Panc1 (cell line): ENCODE measurements around the gene SPATA33. TPM values are rescaled to one million over a fixed set of nuclear protein-coding genes. Genes with fewer than 3 reads are reported as not detected.

ENCODE experiments used
- ATAC-seq: fragments of 200-7000 bp; cut with Tn5 transposase; 2 replicates; pipeline ENCODE4 v1.9.1; 2020; ENCODE audit warnings: mild to moderate bottlenecking, moderate library complexity
- BruUV-seq: library from RNA; stranded (reverse); fragments of 400-500 nt; replicated peaks from 2 replicates; lab custom pipeline; 2021; lab: Mats Ljungman, UMichigan
- CTCF ChIA-PET: fragments of 300-600 bp; sonication (Branson Sonifier 250); formaldehyde crosslinking; loops from one replicate; lab custom pipeline; 2022; ENCODE audit warnings: antibody characterized with exemption; lab: Charles Lee
- POLR2A ChIA-PET: fragments of 300-600 bp; sonication (Branson Sonifier 250); formaldehyde crosslinking; loops from one replicate; lab custom pipeline; 2022; ENCODE audit warnings: antibody characterized with exemption; lab: Charles Lee
- DNase-seq: peaks from one replicate; pipeline ENCODE4 v3.0.0-alpha.2; 2010; ENCODE audit warnings: low read depth, low spot score
- H3K27ac ChIP-seq: 2 replicates; pipeline ENCODE4 v1.5.1; 2011; ENCODE audit warnings: mild to moderate bottlenecking, low read length, inconsistent platforms
- H3K27me3 ChIP-seq: fragments of 200-500 bp; sonication (Bioruptor generic); 2 replicates; pipeline ENCODE4 v1.6.0; 2014; ENCODE audit warnings: low read length, inconsistent platforms; ENCODE audit not compliant: control insufficient read depth, insufficient read depth
- H3K36me3 ChIP-seq: fragments of 200-500 bp; sonication (Bioruptor generic); 2 replicates; pipeline ENCODE4 v1.5.1; 2014; ENCODE audit warnings: inconsistent platforms, mild to moderate bottlenecking, low read length, moderate library complexity; ENCODE audit not compliant: control insufficient read depth, insufficient read depth
- H3K4me1 ChIP-seq: 2 replicates; pipeline ENCODE4 v1.5.1; 2011; ENCODE audit warnings: inconsistent platforms, mild to moderate bottlenecking, low read length, moderate library complexity; ENCODE audit not compliant: control insufficient read depth, insufficient read depth
- H3K4me3 ChIP-seq, 2 experiments: 2 replicates each; pipeline ENCODE4 v1.5.1; 2011 to 2012; ENCODE audit warnings: low read depth in 2 of 2, low read length in 2 of 2, mild to moderate bottlenecking in 2 of 2, inconsistent platforms in 1 of 2, moderate library complexity in 1 of 2
- H3K9me3 ChIP-seq: fragments of 200-500 bp; sonication (Bioruptor generic); 2 replicates; pipeline ENCODE4 v1.5.1; 2014; ENCODE audit warnings: low read depth, mild to moderate bottlenecking, inconsistent platforms, low read length, moderate library complexity; ENCODE audit not compliant: control insufficient read depth, insufficient read depth
- POLR2AphosphoS5 ChIP-seq: IDR thresholded peaks from 2 replicates; pipeline ENCODE4 v1.6.1; 2012; ENCODE audit warnings: mild to moderate bottlenecking, low read depth, low read length, moderate library complexity
- SIN3A ChIP-seq: IDR thresholded peaks from 2 replicates; pipeline ENCODE4 v1.6.1; 2012; ENCODE audit warnings: low read depth, mild to moderate bottlenecking, low read length, moderate library complexity, borderline replicate concordance; ENCODE audit not compliant: insufficient read depth
- TCF7L2 ChIP-seq: IDR thresholded peaks from 2 replicates; pipeline ENCODE4 v1.6.1; 2011; ENCODE audit warnings: mild to moderate bottlenecking, low read depth, low read length, inconsistent platforms
- in situ Hi-C: cut with HindIII; loops from 2 replicates; pipeline ENCODE4 v1.10.0; 2016; ENCODE audit warnings: low sequenced_read_pairs, low pct_unique_long_range_greater_than_20kb
- intact Hi-C: fragments of 100-400 bp; cut with micrococcal nuclease; formaldehyde crosslinking; loops from one replicate; pipeline ENCODE4 v1.10.0; 2022; ENCODE audit not compliant: unreplicated experiment
- total RNA-seq: library from RNA; stranded (reverse); gene quantifications from one replicate; pipeline ENCODE4 v1.2.1, GENCODE V29; 2021; ENCODE audit not compliant: unreplicated experiment
- TF ChIP-seq, protein P1 (sequence below), 2 experiments: IDR thresholded peaks; 2 replicates each; pipeline ENCODE4 v1.6.1; 2011 to 2012; ENCODE audit warnings: low read depth in 2 of 2, control low read depth in 1 of 2, low read length in 1 of 2, mild to moderate bottlenecking in 1 of 2, moderate library complexity in 1 of 2; ENCODE audit not compliant: insufficient read depth in 1 of 2
- TF ChIP-seq, protein P2 (sequence below): fragments of 450-650 bp; IDR thresholded peaks from 2 replicates; pipeline ENCODE4 v1.5.1; 2017; ENCODE audit warnings: mild to moderate bottlenecking

Gene SPATA33
- total RNA-seq, 1 experiment from 2014 or later, result 18.3 TPM

DNA sequence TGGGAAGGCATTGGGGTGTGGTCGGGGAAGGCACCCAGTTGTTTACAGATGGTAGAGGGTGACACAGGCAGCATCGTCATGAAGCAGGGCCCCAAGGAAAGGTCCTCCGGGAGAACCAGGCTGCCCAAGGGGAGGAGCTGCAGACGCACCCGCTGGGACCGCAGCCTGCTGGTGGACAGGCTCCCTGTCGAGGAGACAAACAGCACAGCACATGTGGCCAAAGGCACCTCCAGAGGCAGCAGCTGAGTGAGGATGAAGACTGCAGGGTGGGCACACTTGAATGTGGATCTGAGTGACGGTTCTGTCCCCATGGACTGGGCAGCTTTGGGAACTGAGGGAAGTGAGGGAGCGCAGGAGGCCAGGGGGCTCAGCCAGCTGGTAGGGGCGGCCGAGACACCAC, 12.5 kb upstream of the SPATA33 start:
- no peak overlapping the region for H3K27ac ChIP-seq

DNA sequence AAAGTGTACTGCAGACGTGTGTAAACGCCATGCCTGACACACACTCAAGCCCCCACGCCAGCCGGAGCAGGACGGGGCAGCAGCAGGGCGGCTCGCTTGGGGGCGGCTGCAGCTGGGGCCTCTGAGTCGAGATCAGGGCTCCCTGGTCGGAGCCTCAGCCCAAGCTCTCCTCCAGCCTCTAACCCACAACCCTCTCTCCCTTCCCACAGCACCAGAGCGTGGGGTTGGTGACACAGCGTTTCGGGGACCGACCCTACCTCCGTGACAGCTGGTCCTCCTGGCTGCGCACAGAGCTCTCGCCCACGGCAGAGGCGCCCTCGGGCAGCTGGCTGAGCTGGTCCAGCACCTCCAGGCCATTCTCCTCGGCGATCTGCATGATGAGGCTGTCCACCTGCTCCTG, 11.4 kb upstream of the SPATA33 start:
- H3K4me1 ChIP-seq, result peaks cover 7% of the 10 kb centered on the region
- ChIA-PET POLR2A (no interaction called here), CTCF (no interaction called here)
- H3K27ac ChIP-seq, result no peak overlapping the region
- no peak for TF ChIP-seq SIN3A
- no peak for TF ChIP-seq POLR2AphosphoS5
- no peaks in the 10 kb centered on the region for H3K27me3 ChIP-seq
- no peaks in the 10 kb centered on the region for H3K36me3 ChIP-seq
- ATAC-seq, result no peak
- DNase-seq, result no peak
- no TSS peak for BruUV-seq
- intact Hi-C loops (no loop called here), in situ Hi-C loops (no loop called here)
- H3K9me3 ChIP-seq, result no peaks in the 10 kb centered on the region
- no peak overlapping the region for H3K4me3 ChIP-seq

More for the DNA sequence above, 12.5 kb upstream of the SPATA33 start:
- DNase-seq (no peak), ATAC-seq (no peak)
- BruUV-seq, result no TSS peak
- peaks cover 7% of the 10 kb centered on the region for H3K4me1 ChIP-seq
- TF ChIP-seq, protein P1, sequence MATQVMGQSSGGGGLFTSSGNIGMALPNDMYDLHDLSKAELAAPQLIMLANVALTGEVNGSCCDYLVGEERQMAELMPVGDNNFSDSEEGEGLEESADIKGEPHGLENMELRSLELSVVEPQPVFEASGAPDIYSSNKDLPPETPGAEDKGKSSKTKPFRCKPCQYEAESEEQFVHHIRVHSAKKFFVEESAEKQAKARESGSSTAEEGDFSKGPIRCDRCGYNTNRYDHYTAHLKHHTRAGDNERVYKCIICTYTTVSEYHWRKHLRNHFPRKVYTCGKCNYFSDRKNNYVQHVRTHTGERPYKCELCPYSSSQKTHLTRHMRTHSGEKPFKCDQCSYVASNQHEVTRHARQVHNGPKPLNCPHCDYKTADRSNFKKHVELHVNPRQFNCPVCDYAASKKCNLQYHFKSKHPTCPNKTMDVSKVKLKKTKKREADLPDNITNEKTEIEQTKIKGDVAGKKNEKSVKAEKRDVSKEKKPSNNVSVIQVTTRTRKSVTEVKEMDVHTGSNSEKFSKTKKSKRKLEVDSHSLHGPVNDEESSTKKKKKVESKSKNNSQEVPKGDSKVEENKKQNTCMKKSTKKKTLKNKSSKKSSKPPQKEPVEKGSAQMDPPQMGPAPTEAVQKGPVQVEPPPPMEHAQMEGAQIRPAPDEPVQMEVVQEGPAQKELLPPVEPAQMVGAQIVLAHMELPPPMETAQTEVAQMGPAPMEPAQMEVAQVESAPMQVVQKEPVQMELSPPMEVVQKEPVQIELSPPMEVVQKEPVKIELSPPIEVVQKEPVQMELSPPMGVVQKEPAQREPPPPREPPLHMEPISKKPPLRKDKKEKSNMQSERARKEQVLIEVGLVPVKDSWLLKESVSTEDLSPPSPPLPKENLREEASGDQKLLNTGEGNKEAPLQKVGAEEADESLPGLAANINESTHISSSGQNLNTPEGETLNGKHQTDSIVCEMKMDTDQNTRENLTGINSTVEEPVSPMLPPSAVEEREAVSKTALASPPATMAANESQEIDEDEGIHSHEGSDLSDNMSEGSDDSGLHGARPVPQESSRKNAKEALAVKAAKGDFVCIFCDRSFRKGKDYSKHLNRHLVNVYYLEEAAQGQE (IDR thresholded peaks at IDR 0.05; ENCODE audit: insufficient read depth in 1 of 2, low read depth in 2 of 2, low read length in 1 of 2), result no peak
- TF ChIP-seq TCF7L2 (no peak), SIN3A (no peak), POLR2AphosphoS5 (no peak)
- TF ChIP-seq, protein P2, sequence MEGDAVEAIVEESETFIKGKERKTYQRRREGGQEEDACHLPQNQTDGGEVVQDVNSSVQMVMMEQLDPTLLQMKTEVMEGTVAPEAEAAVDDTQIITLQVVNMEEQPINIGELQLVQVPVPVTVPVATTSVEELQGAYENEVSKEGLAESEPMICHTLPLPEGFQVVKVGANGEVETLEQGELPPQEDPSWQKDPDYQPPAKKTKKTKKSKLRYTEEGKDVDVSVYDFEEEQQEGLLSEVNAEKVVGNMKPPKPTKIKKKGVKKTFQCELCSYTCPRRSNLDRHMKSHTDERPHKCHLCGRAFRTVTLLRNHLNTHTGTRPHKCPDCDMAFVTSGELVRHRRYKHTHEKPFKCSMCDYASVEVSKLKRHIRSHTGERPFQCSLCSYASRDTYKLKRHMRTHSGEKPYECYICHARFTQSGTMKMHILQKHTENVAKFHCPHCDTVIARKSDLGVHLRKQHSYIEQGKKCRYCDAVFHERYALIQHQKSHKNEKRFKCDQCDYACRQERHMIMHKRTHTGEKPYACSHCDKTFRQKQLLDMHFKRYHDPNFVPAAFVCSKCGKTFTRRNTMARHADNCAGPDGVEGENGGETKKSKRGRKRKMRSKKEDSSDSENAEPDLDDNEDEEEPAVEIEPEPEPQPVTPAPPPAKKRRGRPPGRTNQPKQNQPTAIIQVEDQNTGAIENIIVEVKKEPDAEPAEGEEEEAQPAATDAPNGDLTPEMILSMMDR, result no peak
- CTCF ChIA-PET, result no interaction called here
- in situ Hi-C loops, result no loop called here
- no peaks in the 10 kb centered on the region for H3K36me3 ChIP-seq
- no peaks in the 10 kb centered on the region for H3K27me3 ChIP-seq
- POLR2A ChIA-PET, result no interaction called here
- intact Hi-C loops, result no loop called here
- H3K4me3 ChIP-seq, result no peak overlapping the region
- no peaks in the 10 kb centered on the region for H3K9me3 ChIP-seq

DNA sequence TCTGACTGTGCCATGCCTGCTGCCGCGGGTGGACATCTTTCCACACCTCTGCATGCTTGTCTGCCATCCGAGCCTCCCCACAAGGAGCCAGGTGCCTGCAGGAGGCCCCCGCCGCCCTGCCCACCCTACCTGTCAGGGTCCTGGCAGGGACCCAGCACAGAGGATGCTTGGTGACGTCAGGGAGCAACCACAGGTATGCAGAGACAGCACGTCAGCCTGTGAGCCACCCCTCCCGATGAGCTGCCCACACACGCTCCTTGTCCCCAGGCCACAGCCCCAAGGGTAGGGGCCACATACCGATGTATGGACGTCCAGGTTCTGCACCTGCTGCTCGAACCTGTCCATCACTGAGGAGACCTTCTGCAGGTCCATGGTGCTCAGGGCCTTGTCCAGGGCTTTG, 10.7 kb upstream of the SPATA33 start:
- ChIA-PET POLR2A (no interaction called here), CTCF (no interaction called here)
- intact Hi-C loops (no loop called here), in situ Hi-C loops (no loop called here)
- ATAC-seq (no peak), DNase-seq (no peak)
- no peaks in the 10 kb centered on the region for H3K9me3 ChIP-seq
- TF ChIP-seq SIN3A, result no peak
- TF ChIP-seq TCF7L2, result no peak
- no peak for TF ChIP-seq POLR2AphosphoS5
- TF ChIP-seq, protein P1 (IDR thresholded peaks at IDR 0.05; ENCODE audit: insufficient read depth in 1 of 2, low read depth in 2 of 2, low read length in 1 of 2), result no peak
- TF ChIP-seq, protein P2, result no peak
- no peaks in the 10 kb centered on the region for H3K36me3 ChIP-seq
- peaks cover 2% of the 10 kb centered on the region for H3K4me1 ChIP-seq
- H3K4me3 ChIP-seq, result no peak overlapping the region
- H3K27ac ChIP-seq, result no peak overlapping the region
- no peaks in the 10 kb centered on the region for H3K27me3 ChIP-seq
- no TSS peak for BruUV-seq
